BJ (cell line): ENCODE results near the gene CCDC14. TPM values are rescaled to one million over a fixed set of nuclear protein-coding genes. Genes with fewer than 3 reads are reported as not detected.

Experiments
- CTCF ChIA-PET: fragments of 350-600 bp; formaldehyde crosslinking; extraction: SDS; loops from one replicate; lab custom pipeline; 2021; ENCODE audit warnings: antibody characterized with exemption, inconsistent platforms; lab: Yijun Ruan, JAX
- POLR2A ChIA-PET: fragments of 300-600 bp; sonication (Branson Sonifier 250); formaldehyde crosslinking; extraction: SDS; loops from one replicate; lab custom pipeline; 2021; ENCODE audit warnings: antibody characterized with exemption; lab: Charles Lee
- DNase-seq: peaks from one replicate; pipeline ENCODE4 v3.0.0-alpha.2; 2011; ENCODE audit warnings: low read depth
- H3K27me3 ChIP-seq: 2 replicates; pipeline ENCODE4 v1.6.0; 2011; ENCODE audit warnings: low read length; ENCODE audit not compliant: control insufficient read depth, insufficient read depth
- H3K36me3 ChIP-seq: 2 replicates; pipeline ENCODE4 v1.5.1; 2011; ENCODE audit warnings: low read length; ENCODE audit not compliant: control insufficient read depth, insufficient read depth
- H3K4me3 ChIP-seq: 2 replicates; pipeline ENCODE4 v1.5.1; 2011; ENCODE audit warnings: low read depth, mild to moderate bottlenecking, control low read depth, low read length
- polyA plus RNA-seq: library from polyadenylated mRNA; depleted of rRNA; stranded (reverse); fragments of >200 nt; gene quantifications from 2 replicates; pipeline ENCODE4 v1.2.3, GENCODE V29; 2011
- TF ChIP-seq, protein P1 (sequence below): IDR thresholded peaks from 2 replicates; pipeline ENCODE4 v1.5.1; 2011; ENCODE audit warnings: low read depth, mild to moderate bottlenecking, control low read depth, inconsistent platforms, low read length, moderate library complexity; ENCODE audit not compliant: insufficient read depth

The CCDC14 gene
- polyA plus RNA-seq, 1 experiment = 112 TPM

DNA sequence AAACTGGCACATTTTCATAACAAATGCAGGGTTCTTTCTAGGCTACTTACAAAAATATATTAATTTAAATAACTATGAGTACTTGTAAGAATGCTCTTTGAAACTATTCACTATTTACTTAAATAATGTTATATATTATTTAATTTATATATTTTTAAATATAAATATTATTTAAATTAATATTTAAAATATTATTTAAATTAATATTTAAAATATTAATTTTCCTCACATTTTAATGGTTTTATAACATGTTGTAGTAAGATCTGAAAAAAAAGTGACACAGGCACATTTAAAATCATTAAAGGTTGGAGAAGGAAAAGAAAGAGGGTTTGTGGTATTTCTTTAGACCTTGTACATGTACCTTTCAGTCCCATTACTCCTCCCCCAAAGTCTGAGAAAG lies 34.6 kb downstream of the CCDC14 start:
- POLR2A ChIA-PET = no interaction called here
- no peaks in the 10 kb centered on the region for H3K27me3 ChIP-seq
- DNase-seq = no peak
- TF ChIP-seq, protein P1, sequence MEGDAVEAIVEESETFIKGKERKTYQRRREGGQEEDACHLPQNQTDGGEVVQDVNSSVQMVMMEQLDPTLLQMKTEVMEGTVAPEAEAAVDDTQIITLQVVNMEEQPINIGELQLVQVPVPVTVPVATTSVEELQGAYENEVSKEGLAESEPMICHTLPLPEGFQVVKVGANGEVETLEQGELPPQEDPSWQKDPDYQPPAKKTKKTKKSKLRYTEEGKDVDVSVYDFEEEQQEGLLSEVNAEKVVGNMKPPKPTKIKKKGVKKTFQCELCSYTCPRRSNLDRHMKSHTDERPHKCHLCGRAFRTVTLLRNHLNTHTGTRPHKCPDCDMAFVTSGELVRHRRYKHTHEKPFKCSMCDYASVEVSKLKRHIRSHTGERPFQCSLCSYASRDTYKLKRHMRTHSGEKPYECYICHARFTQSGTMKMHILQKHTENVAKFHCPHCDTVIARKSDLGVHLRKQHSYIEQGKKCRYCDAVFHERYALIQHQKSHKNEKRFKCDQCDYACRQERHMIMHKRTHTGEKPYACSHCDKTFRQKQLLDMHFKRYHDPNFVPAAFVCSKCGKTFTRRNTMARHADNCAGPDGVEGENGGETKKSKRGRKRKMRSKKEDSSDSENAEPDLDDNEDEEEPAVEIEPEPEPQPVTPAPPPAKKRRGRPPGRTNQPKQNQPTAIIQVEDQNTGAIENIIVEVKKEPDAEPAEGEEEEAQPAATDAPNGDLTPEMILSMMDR = no peak
- H3K4me3 ChIP-seq = no peak overlapping the region
- peaks cover 4% of the 10 kb centered on the region for H3K36me3 ChIP-seq
- CTCF ChIA-PET = interaction anchor here (0.8 to 1.6 kb wide), 2 partner anchors 10 to 274 kb away, joined by 3 to 4 read pairs; no protein-coding TSS in a partner anchor

DNA sequence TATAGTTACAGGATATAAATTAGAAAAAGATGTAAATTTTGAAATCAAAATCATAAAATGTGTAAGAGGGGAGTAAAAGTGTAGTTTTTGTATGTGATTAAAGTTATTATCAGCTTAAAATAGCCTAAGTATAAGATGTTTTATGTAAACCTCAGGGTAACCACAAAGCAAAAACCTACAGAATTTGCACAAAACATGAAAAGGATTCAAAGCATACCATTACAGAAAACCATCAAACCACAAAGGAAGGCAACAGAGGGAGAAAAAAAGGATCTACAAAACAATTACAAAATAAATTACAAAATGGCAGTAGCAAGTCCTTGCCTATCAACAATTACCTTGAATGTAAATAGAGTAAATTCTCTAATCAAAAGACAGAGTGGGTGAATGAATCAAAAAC lies 40.2 kb downstream of the CCDC14 start:
- POLR2A ChIA-PET = no interaction called here
- DNase-seq = no peak
- Histone ChIP-seq H3K27me3 (no peaks in the 10 kb centered on the region), H3K4me3 (no peak overlapping the region), H3K36me3 (no peaks in the 10 kb centered on the region; the same call in 1 of the 2 replicates)
- TF ChIP-seq, protein P1 = no peak
- CTCF ChIA-PET = no interaction called here

DNA sequence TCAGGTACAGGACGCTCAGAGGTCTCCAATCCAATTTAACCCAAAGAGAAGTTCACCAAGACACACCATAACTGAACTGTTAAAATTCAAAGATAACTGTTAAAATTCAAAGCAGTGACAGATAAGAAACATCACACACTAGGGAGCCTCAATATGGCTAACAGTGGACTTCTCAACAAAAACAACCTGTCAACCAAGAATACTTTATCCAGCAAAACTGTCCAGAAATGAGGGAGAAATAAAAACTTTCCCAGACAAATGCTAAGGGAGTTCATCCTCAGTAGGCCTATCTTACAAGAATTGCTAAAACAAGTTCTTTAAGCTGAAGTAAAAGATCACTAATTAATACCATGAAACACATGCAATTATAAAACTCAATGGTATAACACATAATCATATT lies 40.6 kb downstream of the CCDC14 start:
- H3K36me3 ChIP-seq = no peaks in the 10 kb centered on the region; the same call in 1 of the 2 replicates
- no peak for DNase-seq
- CTCF ChIA-PET = no interaction called here
- POLR2A ChIA-PET = no interaction called here
- TF ChIP-seq, protein P1 = no peak
- H3K4me3 ChIP-seq = no peak overlapping the region
- no peaks in the 10 kb centered on the region for H3K27me3 ChIP-seq

DNA sequence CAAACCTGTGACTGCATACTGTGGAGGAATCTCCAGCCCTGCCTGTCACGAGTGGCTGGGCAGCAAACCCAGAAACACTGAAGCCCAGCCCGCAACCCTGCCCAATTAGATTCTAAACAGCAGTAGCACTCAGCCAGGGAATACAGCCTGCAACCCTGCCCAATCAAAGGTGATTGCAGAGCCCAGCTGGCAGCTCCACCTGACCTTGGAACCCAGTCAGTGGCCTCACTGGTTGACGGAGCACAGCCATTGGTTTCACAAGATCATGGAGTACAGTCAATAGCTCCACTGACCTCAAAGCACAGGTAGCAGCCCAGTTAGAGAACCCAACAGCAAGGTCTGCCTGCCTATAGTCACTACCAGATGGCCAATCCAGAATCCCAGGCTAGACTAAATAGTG lies 41.7 kb downstream of the CCDC14 start:
- H3K36me3 ChIP-seq = no peaks in the 10 kb centered on the region; the same call in 1 of the 2 replicates
- no peak for DNase-seq
- ChIA-PET CTCF (no interaction called here), POLR2A (no interaction called here)
- TF ChIP-seq, protein P1 = no peak
- H3K4me3 ChIP-seq = no peak overlapping the region
- no peaks in the 10 kb centered on the region for H3K27me3 ChIP-seq

DNA sequence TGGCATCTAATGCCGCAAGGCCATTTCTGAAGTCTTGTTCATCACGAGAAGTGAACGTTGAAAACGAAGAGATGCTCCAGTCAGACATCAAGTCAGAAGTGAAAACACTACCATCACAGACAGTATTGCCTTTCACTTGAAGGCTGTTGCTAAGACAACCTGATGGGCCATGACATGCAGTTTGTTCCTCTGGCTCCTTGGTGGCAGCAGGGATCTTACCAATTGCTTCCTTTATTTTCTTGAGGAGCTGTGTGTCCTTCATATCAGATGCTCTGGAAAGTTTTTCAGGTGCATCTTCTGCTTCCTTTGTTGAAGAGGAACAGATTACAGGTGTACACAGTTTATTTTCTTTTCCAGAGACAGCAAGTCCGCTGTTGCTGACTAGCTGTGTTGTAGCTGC lies 46.2 kb downstream of the CCDC14 start:
- H3K36me3 ChIP-seq = no peaks in the 10 kb centered on the region; the same call in 1 of the 2 replicates
- no peak for DNase-seq
- ChIA-PET POLR2A (no interaction called here), CTCF (interaction anchor here (1.1 to 1.3 kb wide), 2 partner anchors 13 to 27 kb away, joined by 3 read pairs; no protein-coding TSS in a partner anchor)
- TF ChIP-seq, protein P1 = no peak
- H3K4me3 ChIP-seq = no peak overlapping the region
- no peaks in the 10 kb centered on the region for H3K27me3 ChIP-seq
